Mucosa of stomach (tissue), 1 donor: ENCODE results near the gene ABCD3.
"Not testable (repeated sequence)": the region's sequence is repeated elsewhere in the genome, so short reads cannot be mapped to it uniquely, and the experiment has no call there.

Experiments used
- H3K27me3 ChIP-seq: one replicate; pipeline ENCODE4 v1.7.0; 2013; ENCODE audit warnings: mild to moderate bottlenecking, low read length; ENCODE audit not compliant: control insufficient read depth, insufficient read depth
- H3K36me3 ChIP-seq: one replicate; pipeline ENCODE4 v1.7.0; 2013; ENCODE audit warnings: low read length; ENCODE audit not compliant: control insufficient read depth, insufficient read depth
- H3K4me1 ChIP-seq: one replicate; pipeline ENCODE4 v1.7.0; 2013; ENCODE audit warnings: mild to moderate bottlenecking, low read length; ENCODE audit not compliant: control insufficient read depth, insufficient read depth
- H3K4me3 ChIP-seq: one replicate; pipeline ENCODE4 v1.7.0; 2013; ENCODE audit warnings: low read length
- H3K9ac ChIP-seq: one replicate; pipeline ENCODE4 v1.7.0; 2013; ENCODE audit warnings: mild to moderate bottlenecking, low read length, moderate library complexity
- H3K9me3 ChIP-seq: one replicate; pipeline ENCODE4 v1.7.0; 2013; ENCODE audit warnings: mild to moderate bottlenecking, low read length, moderate library complexity; ENCODE audit not compliant: control insufficient read depth
- donor health status: Pancreatic carcinoma.

ABCD3 gene

DNA sequence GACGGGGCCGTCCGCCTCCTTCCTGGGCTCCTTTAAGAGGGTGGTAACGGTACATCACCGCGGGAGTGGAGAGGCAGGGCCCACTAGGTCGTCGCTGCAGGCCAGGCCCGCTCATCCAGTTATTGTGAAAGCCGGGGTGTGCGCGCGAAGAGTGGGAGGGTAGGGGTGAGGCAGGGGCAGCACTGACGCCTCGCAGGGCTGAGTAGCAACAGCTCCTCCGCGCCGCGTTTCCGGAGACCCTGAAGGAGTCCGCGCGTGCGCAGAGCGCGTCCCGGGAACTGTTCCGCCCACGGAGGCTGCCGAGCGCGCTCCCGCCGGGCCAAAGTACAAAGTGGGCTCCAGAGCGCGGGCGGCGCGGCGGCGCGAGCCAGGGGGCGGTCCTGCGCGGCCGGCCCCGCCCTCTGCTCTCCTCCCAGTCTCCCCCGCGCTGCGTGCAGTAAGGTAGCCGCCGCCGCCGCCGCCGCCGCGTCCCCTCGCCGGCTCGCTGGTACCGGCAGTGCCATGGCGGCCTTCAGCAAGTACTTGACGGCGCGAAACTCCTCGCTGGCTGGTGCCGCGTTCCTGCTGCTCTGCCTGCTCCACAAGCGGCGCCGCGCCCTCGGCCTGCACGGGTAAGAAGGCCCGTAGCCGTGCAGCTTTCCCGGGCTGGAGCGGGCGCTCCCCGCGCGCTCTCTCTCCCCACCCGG, at the start of gene ABCD3:
ABCD3 (plus strand) TSS at position 412 of the 686 bp plus-strand sequence; CDS start at position 502, 90 bp downstream.
- Histone ChIP-seq H3K27me3 (no peaks in the 10 kb centered on the region), H3K36me3 (no peaks in the 10 kb centered on the region), H3K4me3 (peak within 1 kb of the TSS; percentile 83), H3K9me3 (no peaks in the 10 kb centered on the region), H3K9ac (peak within 1 kb of the TSS; percentile 81), H3K4me1 (peaks cover 17% of the 10 kb centered on the region)

DNA sequence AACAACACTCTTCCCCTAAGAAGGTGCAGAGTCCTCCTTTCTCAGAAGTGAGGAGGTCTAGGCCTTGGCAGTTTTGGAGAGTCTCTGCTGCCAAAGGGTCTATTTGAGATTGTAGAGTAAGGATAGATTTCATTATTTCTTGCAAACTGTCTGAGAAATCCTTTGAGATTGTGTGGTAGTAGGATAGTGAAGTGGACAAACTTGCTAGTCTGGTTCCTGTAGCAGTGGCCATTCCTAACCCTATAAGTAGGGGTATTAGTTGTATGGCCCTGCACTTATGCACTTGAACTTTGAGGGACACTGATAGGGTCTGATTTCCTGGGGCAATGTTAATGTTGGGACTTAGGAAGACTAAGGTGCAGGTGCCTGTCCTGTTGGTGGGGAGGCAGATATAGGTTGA, 45.4 kb upstream of the ABCD3 start:
- H3K4me3 ChIP-seq, H3K9me3 ChIP-seq, H3K27me3 ChIP-seq, H3K36me3 ChIP-seq, H3K9ac ChIP-seq: not testable (repeated sequence)
- H3K4me1 ChIP-seq, result peaks cover 12% of the 10 kb centered on the region

DNA sequence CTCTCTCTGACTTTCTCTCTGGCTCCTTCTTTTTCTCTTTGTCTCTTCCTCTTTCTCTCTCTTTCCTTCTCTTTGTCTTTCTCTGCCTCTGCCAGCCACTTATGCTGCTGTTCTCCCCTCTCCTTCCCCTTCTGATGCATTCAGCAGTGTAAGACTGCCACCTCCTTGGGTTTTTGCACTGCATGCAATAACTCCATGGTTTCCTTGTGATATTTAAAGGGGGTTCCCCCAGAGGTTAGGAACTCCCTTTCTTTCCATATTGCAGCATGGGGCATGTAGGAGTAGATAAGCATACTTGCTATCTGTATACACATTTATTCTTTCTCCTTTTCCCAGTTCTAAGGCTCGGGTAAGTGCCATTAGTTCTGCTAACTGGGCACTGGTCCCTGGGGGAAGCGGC, 44.9 kb upstream of the ABCD3 start:
- peaks cover 12% of the 10 kb centered on the region for H3K4me1 ChIP-seq
- H3K9me3 ChIP-seq, H3K27me3 ChIP-seq, H3K4me3 ChIP-seq, H3K36me3 ChIP-seq, H3K9ac ChIP-seq: not testable (repeated sequence)

DNA sequence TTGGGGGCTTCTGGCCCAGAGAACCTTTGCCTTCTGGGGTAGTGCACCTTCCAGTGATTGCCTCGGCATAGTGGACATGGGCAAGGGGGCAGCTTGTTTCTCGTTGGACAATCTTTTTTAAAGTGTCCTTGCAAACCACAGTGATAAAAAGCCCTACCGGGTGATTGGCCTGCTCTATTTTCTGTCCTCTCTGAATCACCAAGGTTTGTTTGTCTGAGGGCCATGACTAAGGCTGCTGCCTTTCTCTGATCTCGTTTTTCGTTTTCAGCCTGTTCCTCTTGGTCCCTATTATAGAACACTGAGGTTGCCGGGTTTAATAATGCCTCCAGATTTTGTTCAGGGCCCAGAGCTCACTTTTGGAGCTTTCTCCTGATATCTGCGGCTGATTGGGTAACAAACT, 42.5 kb upstream of the ABCD3 start:
- H3K9me3 ChIP-seq, H3K4me3 ChIP-seq, H3K36me3 ChIP-seq, H3K9ac ChIP-seq, H3K27me3 ChIP-seq: not testable (repeated sequence)
- H3K4me1 ChIP-seq, result peaks cover 17% of the 10 kb centered on the region

DNA sequence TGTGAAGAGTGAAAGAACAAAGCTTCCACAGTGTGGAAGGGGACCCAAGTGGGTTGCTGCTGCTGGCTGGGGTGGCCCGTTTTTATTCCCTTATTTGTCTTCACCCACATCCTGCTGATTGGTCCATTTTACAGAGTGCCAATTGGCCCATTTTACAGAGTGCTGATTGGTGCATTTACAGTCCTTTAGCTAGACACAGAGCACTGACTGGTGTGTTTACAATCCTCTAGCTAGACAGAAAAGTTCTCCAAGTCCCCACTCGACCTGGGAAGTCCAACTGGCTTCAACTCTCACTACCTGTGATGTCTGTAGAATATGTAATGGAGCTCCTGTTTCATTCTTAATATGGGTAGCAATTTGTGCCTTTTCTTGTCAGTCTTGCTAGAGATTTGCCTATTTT, 39.7 kb upstream of the ABCD3 start:
- H3K9me3 ChIP-seq, H3K36me3 ChIP-seq, H3K27me3 ChIP-seq, H3K9ac ChIP-seq, H3K4me3 ChIP-seq: not testable (repeated sequence)
- peaks cover 21% of the 10 kb centered on the region for H3K4me1 ChIP-seq

DNA sequence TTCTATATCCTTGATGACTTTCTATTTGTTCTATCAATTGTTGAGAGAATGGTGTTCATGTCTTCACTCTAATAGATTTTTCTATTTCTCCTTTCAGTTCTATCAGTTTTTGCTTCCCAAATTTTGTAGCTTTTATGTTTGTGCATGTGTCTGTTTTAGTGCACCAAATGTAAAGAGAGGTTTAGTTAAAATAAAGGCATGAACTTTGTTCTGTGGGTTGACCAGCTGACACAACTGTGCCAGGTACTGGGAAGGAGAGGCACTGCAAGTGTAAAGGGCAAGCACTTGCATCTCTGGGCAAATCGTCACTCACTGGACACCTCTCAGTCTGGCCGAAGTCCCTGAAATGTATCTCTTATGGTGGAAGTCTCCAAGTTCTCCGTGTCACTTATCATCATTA, 38.6 kb upstream of the ABCD3 start:
- Histone ChIP-seq H3K36me3 (no peaks in the 10 kb centered on the region), H3K4me3 (no peak overlapping the region), H3K9ac (no peak overlapping the region), H3K4me1 (peaks cover 28% of the 10 kb centered on the region), H3K9me3 (no peaks in the 10 kb centered on the region), H3K27me3 (no peaks in the 10 kb centered on the region)

DNA sequence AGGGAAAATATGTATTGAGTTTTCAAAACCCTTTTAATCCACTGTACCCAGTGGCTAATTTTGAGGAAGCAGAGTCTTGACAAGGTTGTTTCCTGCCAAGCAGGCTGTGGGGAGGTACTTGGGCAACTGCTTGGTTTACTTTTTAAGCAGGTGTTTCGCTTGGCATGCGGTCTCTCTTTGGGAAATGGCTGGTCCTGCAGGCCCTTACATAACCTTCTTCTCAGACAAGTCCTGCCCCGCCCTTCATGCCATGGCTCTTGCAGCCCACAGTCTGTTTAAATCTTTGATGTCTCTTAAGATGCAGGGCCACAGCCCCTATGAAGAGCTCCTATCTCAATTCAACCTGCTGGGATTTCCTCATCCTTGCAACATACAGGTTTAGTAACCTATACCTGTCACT, 36.0 kb upstream of the ABCD3 start:
- H3K4me3 ChIP-seq, result no peak overlapping the region
- no peaks in the 10 kb centered on the region for H3K27me3 ChIP-seq
- peaks cover 41% of the 10 kb centered on the region for H3K4me1 ChIP-seq
- H3K9me3 ChIP-seq, result no peaks in the 10 kb centered on the region
- no peak overlapping the region for H3K9ac ChIP-seq
- no peaks in the 10 kb centered on the region for H3K36me3 ChIP-seq

DNA sequence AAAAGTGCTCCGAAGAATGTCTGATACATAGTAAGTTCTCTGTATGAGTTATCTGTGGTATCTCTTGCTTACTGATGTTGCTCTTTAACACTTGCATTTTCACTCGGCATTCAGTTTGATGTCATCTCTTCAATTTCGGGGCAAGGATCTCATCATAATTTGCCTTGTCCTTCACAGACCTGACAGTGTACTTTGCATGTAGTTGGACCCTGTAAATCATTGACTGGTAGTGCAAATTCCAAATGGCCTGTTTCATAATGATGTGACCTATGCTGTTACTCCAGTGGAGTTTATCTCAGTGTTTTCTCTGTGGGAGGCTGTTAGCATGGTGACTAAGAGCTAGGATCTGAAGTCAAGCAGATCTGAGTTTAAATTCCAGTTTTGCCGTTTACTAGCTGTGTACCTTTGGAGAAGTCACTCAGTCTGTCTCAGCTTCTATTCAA, 34.2 kb upstream of the ABCD3 start:
- Histone ChIP-seq H3K9ac (peak overlapping the region; percentile 42), H3K4me3 (no peak overlapping the region)

DNA sequence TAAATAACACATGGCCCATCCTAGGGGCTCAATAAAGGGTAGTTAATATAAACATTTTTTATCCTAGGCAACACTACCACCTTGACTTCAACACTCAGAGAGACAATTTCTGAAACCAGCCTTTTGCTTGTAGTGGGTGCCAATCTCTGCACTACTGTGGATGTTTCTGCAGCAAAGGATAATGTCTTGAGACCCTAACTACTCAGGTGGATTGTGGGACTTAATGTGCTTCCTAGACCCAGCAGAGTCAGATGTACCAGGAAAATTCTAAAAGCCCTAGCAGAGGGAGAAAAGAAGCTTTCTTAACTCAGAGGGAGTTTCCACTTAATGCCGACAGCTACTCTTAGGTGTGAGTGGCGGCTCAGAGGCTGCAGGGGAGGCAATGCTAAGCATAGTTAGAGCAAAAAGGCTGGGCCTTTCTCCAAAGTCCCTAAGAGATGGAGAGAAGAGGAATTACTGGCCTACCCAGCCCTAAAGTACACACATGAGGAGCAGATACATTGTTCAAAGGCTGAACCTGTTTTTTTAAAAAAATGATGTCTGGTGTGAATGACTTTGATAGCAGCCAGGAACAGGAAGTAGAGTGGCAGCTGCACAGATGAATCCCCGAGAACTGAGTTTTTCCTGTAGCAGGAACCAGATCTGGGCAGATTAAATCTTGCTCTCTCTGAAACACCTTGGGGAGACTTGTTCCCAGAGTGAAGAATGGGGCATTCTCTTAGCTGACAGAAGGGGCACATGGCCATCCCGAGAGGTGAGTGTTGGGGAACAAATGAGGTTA, 33.5 kb upstream of the ABCD3 start:
- H3K9ac ChIP-seq, result peak overlapping the region; percentile 42
- peaks cover 36% of the 10 kb centered on the region for H3K4me1 ChIP-seq
- H3K27me3 ChIP-seq, result no peaks in the 10 kb centered on the region
- no peaks in the 10 kb centered on the region for H3K9me3 ChIP-seq
- H3K36me3 ChIP-seq, result no peaks in the 10 kb centered on the region
- no peak overlapping the region for H3K4me3 ChIP-seq

More for the DNA sequence above, 34.2 kb upstream of the ABCD3 start:
- peaks cover 41% of the 10 kb centered on the region for H3K4me1 ChIP-seq
- no peaks in the 10 kb centered on the region for H3K27me3 ChIP-seq
- H3K36me3 ChIP-seq, result no peaks in the 10 kb centered on the region
- H3K9me3 ChIP-seq, result no peaks in the 10 kb centered on the region

DNA sequence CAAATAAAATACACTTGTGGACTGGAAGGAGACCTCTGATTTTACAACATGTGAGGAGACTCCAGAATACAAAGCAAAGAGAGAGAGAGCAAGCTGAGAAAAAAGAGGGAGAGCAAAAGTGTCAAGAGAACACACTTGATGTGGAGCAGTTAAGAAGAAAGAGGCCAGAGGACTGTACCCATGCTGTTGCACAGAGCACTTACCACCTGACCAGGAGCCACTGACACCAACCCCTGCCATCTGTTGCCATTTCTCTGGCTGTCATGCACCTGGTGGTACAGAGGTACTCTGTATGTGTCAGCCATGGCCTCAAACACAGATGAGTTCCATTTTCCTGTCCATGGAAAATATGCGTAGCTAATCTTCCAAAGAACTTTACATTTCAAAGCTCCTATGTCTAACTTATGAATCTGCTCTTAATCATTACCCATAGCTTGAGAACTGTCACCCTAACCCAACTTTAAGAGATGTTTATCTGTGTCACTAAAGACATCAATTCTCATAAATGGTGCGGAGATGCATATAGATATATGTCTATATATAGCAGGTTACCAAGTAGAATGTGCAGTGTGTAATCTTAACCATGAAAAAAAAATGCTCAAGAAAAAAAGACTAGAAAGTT, 32.8 kb upstream of the ABCD3 start:
- Histone ChIP-seq H3K36me3 (no peaks in the 10 kb centered on the region), H3K27me3 (no peaks in the 10 kb centered on the region), H3K4me1 (peaks cover 36% of the 10 kb centered on the region), H3K4me3 (no peak overlapping the region), H3K9ac (peak overlapping the region; percentile 42), H3K9me3 (no peaks in the 10 kb centered on the region)

DNA sequence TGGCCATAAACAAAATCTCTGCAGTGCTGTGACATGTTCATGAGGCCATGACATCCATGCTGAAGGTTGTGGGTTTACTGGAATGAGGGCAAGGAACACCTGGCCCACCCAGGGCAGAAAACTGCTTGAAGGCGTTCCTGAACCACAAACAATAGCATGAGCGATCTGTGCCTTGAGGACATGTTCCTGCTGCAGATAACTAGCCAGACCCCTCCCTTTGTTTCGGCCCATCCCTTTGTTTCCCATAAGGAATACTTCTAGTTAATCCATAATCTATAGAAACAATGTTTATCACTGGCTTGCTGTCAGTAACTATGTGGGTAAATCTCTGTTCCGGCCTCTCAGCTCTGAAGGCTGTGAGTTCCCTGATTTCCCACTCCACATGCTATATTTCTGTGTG, 28.9 kb upstream of the ABCD3 start:
- no peaks in the 10 kb centered on the region for H3K27me3 ChIP-seq
- peaks cover 17% of the 10 kb centered on the region for H3K4me1 ChIP-seq
- H3K9me3 ChIP-seq, result no peaks in the 10 kb centered on the region
- H3K9ac ChIP-seq, result no peak overlapping the region
- no peak overlapping the region for H3K4me3 ChIP-seq
- no peaks in the 10 kb centered on the region for H3K36me3 ChIP-seq

DNA sequence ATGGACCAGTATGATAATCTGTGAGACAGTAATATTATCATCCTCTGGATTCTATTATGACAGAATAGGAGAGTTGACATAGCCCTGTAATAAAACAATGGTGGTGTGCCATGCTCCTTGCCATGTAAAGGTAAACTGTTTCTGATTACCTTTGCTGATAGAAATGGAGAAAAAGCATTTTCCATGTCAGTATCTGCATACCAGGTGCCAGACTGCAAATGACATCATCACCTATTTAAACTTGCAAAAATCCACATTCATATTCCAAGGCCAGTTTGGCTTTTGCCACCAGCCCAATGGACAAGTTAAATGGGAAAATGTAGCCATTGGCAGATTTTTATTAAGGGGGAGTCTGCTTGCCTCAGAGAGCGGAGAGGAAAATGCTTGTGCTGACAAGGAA, 23.9 kb upstream of the ABCD3 start:
- peaks cover 11% of the 10 kb centered on the region for H3K4me1 ChIP-seq
- no peaks in the 10 kb centered on the region for H3K27me3 ChIP-seq
- H3K9me3 ChIP-seq, result no peaks in the 10 kb centered on the region
- no peak overlapping the region for H3K9ac ChIP-seq
- H3K36me3 ChIP-seq, result no peaks in the 10 kb centered on the region
- H3K4me3 ChIP-seq, result no peak overlapping the region
